GM12875 (cell line): Measurements from ENCODE around the gene FSTL1.
A peak's percentile ranks its signal among the peaks of the same experiment; 100 is the strongest.

ENCODE experiments used
- H3K4me3 ChIP-seq: one replicate; pipeline ENCODE4 v1.5.1; 2011; ENCODE audit warnings: low read depth, low read length, control low read depth
- CTCF ChIP-seq: IDR thresholded peaks from 2 replicates; pipeline ENCODE4 v1.5.1; 2011; ENCODE audit warnings: low read depth, mild to moderate bottlenecking, control low read depth, inconsistent platforms, low read length, moderate library complexity, borderline replicate concordance; ENCODE audit not compliant: insufficient read depth

Gene FSTL1

GRCh38 chr3:120454076-120454689, 3.4 kb upstream of the FSTL1 start:
- no peak overlapping the region for H3K4me3 ChIP-seq
- no peak for TF ChIP-seq CTCF

- no peak overlapping the region for H3K4me3 ChIP-seq
- TF ChIP-seq CTCF = no peak
Measured at GRCh38 chr3:120452816-120453215, 2.0 kb upstream of the FSTL1 start.

GRCh38 chr3:120451806-120452205, 1.0 kb upstream of the FSTL1 start:
- H3K4me3 ChIP-seq = no peak overlapping the region
- TF ChIP-seq CTCF = no peak

- no peak overlapping the region for H3K4me3 ChIP-seq
Measured at GRCh38 chr3:120451272-120451761, 525 bp upstream of the FSTL1 start.

GRCh38 chr3:120449701-120450599, 842 bp downstream of the FSTL1 start:
- peak overlapping the region; percentile 5 for H3K4me3 ChIP-seq

More at GRCh38 chr3:120451272-120451761, 525 bp upstream of the FSTL1 start:
- TF ChIP-seq CTCF = no peak

GRCh38 chr3:120449251-120449650, 1.5 kb downstream of the FSTL1 start:
- no peak overlapping the region for H3K4me3 ChIP-seq
- TF ChIP-seq CTCF = no peak

More at GRCh38 chr3:120449701-120450599, 842 bp downstream of the FSTL1 start:
- TF ChIP-seq CTCF = no peak
